GM19240 (cell line): Measurements from ENCODE around the gene GJB2.

Experiments
- DNase-seq: peaks from one replicate; pipeline ENCODE4 v3.0.0; 2011; ENCODE audit warnings: low spot score; ENCODE audit not compliant: insufficient read length

Gene GJB2

GRCh38 chr13:20192158-20192835, 441 bp downstream of the GJB2 start:
- no peak for DNase-seq

GRCh38 chr13:20191311-20192157, 1.2 kb downstream of the GJB2 start:
- no peak for DNase-seq

- no peak for DNase-seq
These were observed 2.0 kb downstream of the GJB2 start for GRCh38 chr13:20190481-20191310.

- no peak for DNase-seq
These were observed 2.7 kb downstream of the GJB2 start for GRCh38 chr13:20190076-20190475.

GRCh38 chr13:20188667-20189553, 3.8 kb downstream of the GJB2 start:
- DNase-seq: no peak

- no peak for DNase-seq
These were observed 6.0 kb downstream of the GJB2 start for GRCh38 chr13:20186771-20187170.

GRCh38 chr13:20185366-20186056, 7.2 kb downstream of the GJB2 start:
- no peak for DNase-seq

GRCh38 chr13:20182231-20182846, 10.4 kb downstream of the GJB2 start:
- peak; percentile 82 for DNase-seq

GRCh38 chr13:20181188-20181587, 11.6 kb downstream of the GJB2 start:
- DNase-seq: no peak

- no peak for DNase-seq
These were observed 14.6 kb downstream of the GJB2 start for GRCh38 chr13:20178156-20178555.

GRCh38 chr13:20177049-20177831, 15.5 kb downstream of the GJB2 start:
- DNase-seq: no peak

GRCh38 chr13:20175907-20176652, 16.7 kb downstream of the GJB2 start:
- DNase-seq: no peak

- no peak for DNase-seq
These were observed 17.3 kb downstream of the GJB2 start for GRCh38 chr13:20175406-20175794.

- DNase-seq: peak; percentile 56
These were observed 17.9 kb downstream of the GJB2 start for GRCh38 chr13:20174656-20175405.

GRCh38 chr13:20173116-20173746, 19.5 kb downstream of the GJB2 start:
- DNase-seq: no peak

GRCh38 chr13:20171364-20171763, 21.4 kb downstream of the GJB2 start:
- no peak for DNase-seq

- no peak for DNase-seq
These were observed 21.8 kb downstream of the GJB2 start for GRCh38 chr13:20170921-20171320.
